ENCODE measurements around the gene SRRM5.
"Not testable (repeated sequence)": the region's sequence is repeated elsewhere in the genome, so short reads cannot be mapped to it uniquely, and the experiment has no call there.

SRRM5 gene

GRCh38 chr19:43611788-43612187, at the start of gene SRRM5:
TSS of gene SRRM5 (plus strand) at chr19:43612088. CDS start at chr19:43612122, 34 bp downstream.
- DNase-seq (ENCODE audit: low read depth): no peak

- DNase-seq (ENCODE audit: low read depth): no peak
Measured at GRCh38 chr19:43562226-43562697, 49.6 kb upstream of the SRRM5 start.

GRCh38 chr19:43562698-43563241, 49.1 kb upstream of the SRRM5 start:
- DNase-seq (ENCODE audit: low read depth): peak; percentile 68

- DNase-seq (ENCODE audit: low read depth): no peak
Measured at GRCh38 chr19:43563816-43564457, 48.0 kb upstream of the SRRM5 start.

- no peak for DNase-seq (ENCODE audit: low read depth)
Measured at GRCh38 chr19:43564800-43565199, 47.1 kb upstream of the SRRM5 start.

GRCh38 chr19:43569657-43570056, 42.2 kb upstream of the SRRM5 start:
- DNase-seq (ENCODE audit: low read depth): no peak

GRCh38 chr19:43570174-43570791, 41.6 kb upstream of the SRRM5 start:
- DNase-seq (ENCODE audit: low read depth): no peak

GRCh38 chr19:43572171-43572588, 39.7 kb upstream of the SRRM5 start:
- DNase-seq (ENCODE audit: low read depth): no peak

GRCh38 chr19:43574424-43575155, 37.3 kb upstream of the SRRM5 start:
- no peak for DNase-seq (ENCODE audit: low read depth)

GRCh38 chr19:43575156-43575950, 36.5 kb upstream of the SRRM5 start, which contains the start of the genes PINLYP and XRCC1:
TSS of gene PINLYP (plus strand) at chr19:43575801. CDS start at chr19:43577192, 1,391 bp downstream.
TSS of gene XRCC1 (minus strand) at chr19:43575527. CDS start at chr19:43575458, 69 bp downstream.
- DNase-seq (ENCODE audit: low read depth): peak; percentile 93

- no peak for DNase-seq (ENCODE audit: low read depth)
Measured at GRCh38 chr19:43575955-43576878, 35.7 kb upstream of the SRRM5 start.

- no peak for DNase-seq (ENCODE audit: low read depth)
Measured at GRCh38 chr19:43578787-43579186, 33.1 kb upstream of the SRRM5 start.

GRCh38 chr19:43581467-43581866, 30.4 kb upstream of the SRRM5 start:
- DNase-seq (ENCODE audit: low read depth): no peak

- no peak for DNase-seq (ENCODE audit: low read depth)
Measured at GRCh38 chr19:43582495-43582894, 29.4 kb upstream of the SRRM5 start.

GRCh38 chr19:43584484-43584883, 27.4 kb upstream of the SRRM5 start:
- no peak for DNase-seq (ENCODE audit: low read depth)

GRCh38 chr19:43586346-43586745, 25.5 kb upstream of the SRRM5 start:
- no peak for DNase-seq (ENCODE audit: low read depth)

- not testable (repeated sequence) for DNase-seq (ENCODE audit: low read depth)
Measured at GRCh38 chr19:43587029-43587428, 24.9 kb upstream of the SRRM5 start.

- DNase-seq (ENCODE audit: low read depth): no peak
Measured at GRCh38 chr19:43589277-43589676, 22.6 kb upstream of the SRRM5 start.

GRCh38 chr19:43589678-43590077, 22.2 kb upstream of the SRRM5 start:
- DNase-seq (ENCODE audit: low read depth): no peak

GRCh38 chr19:43591904-43592772, 19.8 kb upstream of the SRRM5 start:
- DNase-seq (ENCODE audit: low read depth): no peak
